Pancreas (tissue), 10 donors: Measurements from ENCODE around the gene SYTL3. TPM values are rescaled to one million over a fixed set of nuclear protein-coding genes. Genes with fewer than 3 reads are reported as not detected.

Source experiments
- ATAC-seq, 4 donors: fragments of 200-7000 bp; cut with Tn5 transposase; one replicate each; pipeline versions ENCODE4 v1.8.0 to v1.9.1; 2020; ENCODE audit warnings: mild to moderate bottlenecking in 4 of 4, moderate library complexity in 4 of 4
- DNase-seq, 6 donors: peaks; one replicate each; pipeline ENCODE4 v3.0.0-alpha.2; 2020
- FAIRE-seq: peaks from 2 replicates; lab custom pipeline; 2012; peaks lifted over from hg19 to GRCh38; lab: Jason Lieb, UNC
- H3K27ac ChIP-seq, 4 donors: fragments of 200-600 bp; sonication (generic); 1 replicate in 3 of 4; 2 replicates in 1 of 4; pipeline versions ENCODE4 v1.5.0 to v1.8.0; 2020
- H3K27me3 ChIP-seq, 4 donors: fragments of 200-600 bp; one replicate each; pipeline ENCODE4 v1.8.0; 2021
- H3K36me3 ChIP-seq, 3 donors: fragments of 200-600 bp; sonication (generic) in 1 of 3; one replicate each; pipeline versions ENCODE4 v1.5.0 to v1.8.0; 2020 to 2021
- H3K4me1 ChIP-seq, 3 donors: fragments of 200-600 bp; one replicate each; pipeline ENCODE4 v1.8.0; 2021
- H3K4me3 ChIP-seq, 4 donors: fragments of 200-600 bp; sonication (generic) in 2 of 4; one replicate each; pipeline versions ENCODE4 v1.5.0 to v1.8.0; 2020 to 2021
- H3K9me3 ChIP-seq, 4 donors: fragments of 200-600 bp; one replicate each; pipeline ENCODE4 v1.8.0; 2021
- WGBS, 2 donors: extraction: QIAGEN DNeasy Blood & Tissue Kit; methylation state at CpG; one replicate each; pipeline ENCODE4 v1.1.7; 2013; 5-methylcytosine and 5-hydroxymethylcytosine counted together
- intact Hi-C, 3 donors: fragments of 100-400 bp; cut with DNase I; formaldehyde crosslinking; loops; one replicate each; pipeline versions ENCODE4 v1.11.1 to v1.14.2; 2022
- polyA plus RNA-seq, 2 donors: library from polyadenylated mRNA; stranded (reverse); fragments of 200-250 nt; gene quantifications; one replicate each; pipeline ENCODE4 v1.2.3, GENCODE V29; 2013
- total RNA-seq, 6 donors: library from RNA; stranded (reverse); fragmentation: NEBNext Ultra II Directional in 4 of 6; extraction: Animal tissue kit (Norgen Biotek cat#: 25700) in 4 of 6; gene quantifications; one replicate each; pipeline versions ENCODE4 v1.2.1 to v1.2.4, GENCODE V29; 2021 to 2023
- TF ChIP-seq, protein P1 (sequence below), 4 donors: fragments of 200-600 bp; sonication (generic) in 3 of 4; IDR thresholded peaks; one replicate each; pipeline versions ENCODE4 v1.5.0 to v1.8.0; 2021; ENCODE audit warnings: antibody characterized with exemption in 4 of 4
- donor health status: healthy with polysubstance abuse.
- donor health status: DM: no; HTN: no; CAD: no; lungs with moderate emphysema.
- donor health status: DM: no; HTN: no; CAD: no.
- donor health status: control.
- donor health status: control.
- donor health status: Bipolar disorder and iron deficiency.
- donor health status: DM: yes; HTN: yes; CAD: no.
- donor health status: DM: no; HTN: no; CAD: no.
- donor health status: DM: no; HTN: no; CAD: no.
- donor health status: DM: yes; HTN: yes; CAD: no.

SYTL3 gene
- total and polyA plus RNA-seq, 8 donors, result 0.28 to 1.9 (median 0.83) TPM

DNA sequence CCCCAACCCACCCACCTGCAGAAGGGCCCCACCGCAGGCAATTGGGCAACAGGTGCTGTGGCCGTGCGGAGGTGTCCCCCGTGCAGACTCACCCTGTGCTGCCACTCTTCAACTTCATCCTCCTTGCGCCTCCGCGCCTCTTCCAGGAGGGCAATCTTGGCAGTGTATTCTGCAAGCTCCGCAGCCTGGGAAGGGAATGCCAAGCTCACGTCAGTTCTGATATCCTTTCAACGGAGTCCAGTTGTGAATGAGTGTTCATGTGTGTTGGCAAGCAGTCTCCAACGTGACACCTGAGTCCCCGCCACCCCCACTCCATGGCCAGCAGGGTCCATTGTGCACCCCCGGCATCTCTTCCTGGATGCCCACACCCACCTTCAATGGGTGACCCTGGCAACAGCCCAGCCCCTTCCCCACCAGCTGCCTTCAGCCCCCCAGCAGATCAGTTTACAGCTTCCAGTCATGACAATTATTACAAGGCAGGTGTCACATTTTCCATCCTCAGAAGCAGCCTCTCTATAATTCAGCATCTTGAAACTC, 119.4 kb downstream of the SYTL3 start:
- no peak for FAIRE-seq
- WGBS, 2 donors, result 88 to 91% methylated on average over 11 to 13 of the region's 13 CpGs
- Histone ChIP-seq H3K4me1 (no peaks in the 10 kb centered on the region), H3K27ac (no peak overlapping the region), H3K9me3 (no peaks in the 10 kb centered on the region), H3K36me3 (peaks cover 10 to 92% (median 48%) of the 10 kb centered on the region in 3 donors), H3K4me3 (no peak overlapping the region), H3K27me3 (no peaks in the 10 kb centered on the region)
- intact Hi-C loops, result no loop called here
- no peak for ATAC-seq
- TF ChIP-seq, protein P1, sequence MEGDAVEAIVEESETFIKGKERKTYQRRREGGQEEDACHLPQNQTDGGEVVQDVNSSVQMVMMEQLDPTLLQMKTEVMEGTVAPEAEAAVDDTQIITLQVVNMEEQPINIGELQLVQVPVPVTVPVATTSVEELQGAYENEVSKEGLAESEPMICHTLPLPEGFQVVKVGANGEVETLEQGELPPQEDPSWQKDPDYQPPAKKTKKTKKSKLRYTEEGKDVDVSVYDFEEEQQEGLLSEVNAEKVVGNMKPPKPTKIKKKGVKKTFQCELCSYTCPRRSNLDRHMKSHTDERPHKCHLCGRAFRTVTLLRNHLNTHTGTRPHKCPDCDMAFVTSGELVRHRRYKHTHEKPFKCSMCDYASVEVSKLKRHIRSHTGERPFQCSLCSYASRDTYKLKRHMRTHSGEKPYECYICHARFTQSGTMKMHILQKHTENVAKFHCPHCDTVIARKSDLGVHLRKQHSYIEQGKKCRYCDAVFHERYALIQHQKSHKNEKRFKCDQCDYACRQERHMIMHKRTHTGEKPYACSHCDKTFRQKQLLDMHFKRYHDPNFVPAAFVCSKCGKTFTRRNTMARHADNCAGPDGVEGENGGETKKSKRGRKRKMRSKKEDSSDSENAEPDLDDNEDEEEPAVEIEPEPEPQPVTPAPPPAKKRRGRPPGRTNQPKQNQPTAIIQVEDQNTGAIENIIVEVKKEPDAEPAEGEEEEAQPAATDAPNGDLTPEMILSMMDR (IDR thresholded peaks at IDR 0.05), result no peak
- DNase-seq, result no peak

DNA sequence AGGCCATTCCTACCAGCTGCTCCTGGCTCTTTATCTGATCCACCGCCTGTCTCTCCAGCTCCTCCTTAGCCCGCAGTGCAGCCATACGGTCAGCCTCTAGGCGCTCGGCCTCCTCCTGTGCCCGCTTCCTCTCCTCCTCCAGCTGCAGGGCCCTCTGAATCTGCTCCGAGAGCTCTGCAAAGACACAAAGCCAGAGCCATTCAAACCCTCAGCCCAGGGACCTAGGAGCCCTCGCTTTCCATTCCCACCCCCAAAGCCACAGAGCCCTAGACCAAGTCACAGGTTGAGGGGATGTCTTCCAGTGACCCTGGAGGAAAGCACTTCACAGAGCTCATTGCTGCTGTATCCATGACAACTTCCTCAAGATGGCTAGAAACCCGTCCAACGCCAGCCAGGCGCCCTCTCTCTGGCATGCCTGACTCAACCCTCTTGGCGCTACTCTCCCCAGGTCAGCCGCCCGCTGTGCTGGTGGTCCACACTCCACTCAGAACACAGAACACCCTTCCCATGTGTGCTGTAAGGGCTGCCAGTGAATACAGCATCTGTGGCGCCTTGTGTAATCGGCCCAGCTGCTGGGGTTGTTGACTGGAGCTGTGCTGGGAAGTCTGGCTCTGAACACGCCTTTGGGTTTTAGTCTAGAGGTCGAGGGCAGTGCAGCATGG, 120.0 kb downstream of the SYTL3 start:
- TF ChIP-seq, protein P1 (IDR thresholded peaks at IDR 0.05), result no peak
- WGBS, 2 donors, result 92% methylated on average over 18 of the region's 18 CpGs

DNA sequence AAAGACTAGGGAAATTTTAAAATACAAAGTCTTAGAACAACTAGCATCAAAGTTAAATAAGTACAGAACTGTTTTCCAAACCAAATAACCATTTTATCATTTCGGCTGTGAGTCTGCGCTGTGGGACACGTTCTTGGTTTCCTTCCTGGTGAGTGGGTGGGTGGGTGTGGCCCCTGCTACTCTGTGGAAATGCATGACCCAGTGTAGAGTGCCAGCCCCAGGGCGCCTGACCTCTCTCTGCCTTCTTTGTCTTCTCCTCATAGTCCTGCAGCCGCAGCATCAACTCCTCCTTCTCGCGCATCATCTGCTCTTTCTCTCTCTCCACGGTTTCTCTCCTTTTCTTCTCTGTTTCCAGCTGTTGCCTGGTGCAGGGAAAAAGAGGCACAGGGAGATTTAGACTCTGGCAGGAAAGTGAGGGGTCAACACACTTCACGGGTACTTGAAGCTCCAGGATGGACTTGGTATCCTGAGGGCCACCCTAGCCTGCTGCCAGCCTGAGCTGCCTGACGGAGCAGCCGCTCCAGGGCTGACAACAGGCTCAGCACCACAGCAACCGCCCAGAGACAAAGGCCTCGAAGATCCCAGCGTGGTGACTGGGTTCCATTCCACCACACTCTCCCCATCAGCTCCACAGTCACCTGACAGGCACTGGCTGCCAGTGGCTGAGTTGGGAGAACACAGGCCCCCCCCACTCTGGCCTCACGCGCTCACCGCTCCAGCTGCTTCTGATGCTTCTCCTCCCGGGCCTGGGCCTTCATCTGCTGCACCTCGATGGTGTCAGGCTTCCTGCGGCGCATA, 120.9 kb downstream of the SYTL3 start:
- ATAC-seq (no peak), DNase-seq (peak in 1 of 6 donors; percentile 62), FAIRE-seq (no peak)
- 76 to 77% methylated on average over 21 of the region's 21 CpGs for WGBS, 2 donors
- Histone ChIP-seq H3K27ac (no peak overlapping the region), H3K9me3 (no peaks in the 10 kb centered on the region), H3K36me3 (peaks cover 10 to 96% (median 50%) of the 10 kb centered on the region in 3 donors), H3K4me3 (no peak overlapping the region), H3K27me3 (no peaks in the 10 kb centered on the region), H3K4me1 (no peaks in the 10 kb centered on the region)
- TF ChIP-seq, protein P1 (IDR thresholded peaks at IDR 0.05), result no peak
- intact Hi-C loops, result no loop called here

More for the DNA sequence above, 120.0 kb downstream of the SYTL3 start:
- DNase-seq (no peak), ATAC-seq (no peak), FAIRE-seq (no peak)
- H3K27me3 ChIP-seq, result no peaks in the 10 kb centered on the region
- no peak overlapping the region for H3K4me3 ChIP-seq
- no peaks in the 10 kb centered on the region for H3K9me3 ChIP-seq
- intact Hi-C loops, result no loop called here
- no peak overlapping the region for H3K27ac ChIP-seq
- H3K4me1 ChIP-seq, result no peaks in the 10 kb centered on the region
- H3K36me3 ChIP-seq, result peaks cover 10 to 95% (median 48%) of the 10 kb centered on the region in 3 donors

DNA sequence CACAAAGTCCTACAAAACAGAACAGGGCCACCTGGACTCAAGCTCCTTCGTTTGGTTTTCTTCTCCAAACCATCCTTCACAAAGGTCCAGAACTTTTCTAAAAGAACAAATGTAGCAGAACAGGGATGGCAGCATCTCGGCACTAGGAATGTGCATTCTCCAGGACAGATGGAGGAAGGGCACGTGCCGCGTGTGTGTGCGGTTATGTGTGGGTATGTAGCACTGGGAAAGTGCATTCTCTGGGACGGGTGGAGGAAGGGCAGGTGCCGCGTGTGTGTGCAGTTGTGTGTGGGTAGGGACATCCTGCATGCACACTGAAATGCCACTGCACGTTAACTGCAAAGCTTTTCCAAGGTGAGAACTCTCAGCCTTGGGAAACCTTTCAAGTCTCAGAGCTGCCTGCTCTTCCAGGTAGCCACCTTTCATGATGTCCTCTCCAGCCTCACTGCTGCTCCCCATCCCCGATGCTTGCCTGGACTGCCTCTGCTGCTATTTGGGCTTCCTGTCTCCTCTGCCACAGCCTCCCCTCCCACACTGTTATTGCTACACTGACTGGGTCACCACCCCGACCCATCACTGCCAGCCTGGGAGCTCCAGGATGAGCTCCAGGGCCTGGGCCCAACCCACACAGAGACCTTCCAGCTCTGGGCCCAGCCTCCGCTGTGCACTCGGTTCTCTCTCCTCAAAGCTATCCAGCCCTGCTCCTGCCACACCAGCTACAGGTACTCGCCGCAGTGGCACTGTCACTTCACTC, 121.7 kb downstream of the SYTL3 start:
- no peak for ATAC-seq
- intact Hi-C loops, result no loop called here
- no peak overlapping the region for H3K27ac ChIP-seq
- H3K9me3 ChIP-seq, result no peaks in the 10 kb centered on the region
- WGBS, 2 donors, result 91 to 93% methylated on average over 16 of the region's 16 CpGs
- H3K36me3 ChIP-seq, result peaks cover 8 to 97% (median 48%) of the 10 kb centered on the region in 3 donors
- DNase-seq, result peak in 1 of 6 donors; percentile 34
- H3K27me3 ChIP-seq, result no peaks in the 10 kb centered on the region
- H3K4me3 ChIP-seq, result no peak overlapping the region
- no peaks in the 10 kb centered on the region for H3K4me1 ChIP-seq
- TF ChIP-seq, protein P1 (IDR thresholded peaks at IDR 0.05), result no peak
- no peak for FAIRE-seq
